ENCODE measurements around the gene TOM1L1.

The TOM1L1 gene

DNA sequence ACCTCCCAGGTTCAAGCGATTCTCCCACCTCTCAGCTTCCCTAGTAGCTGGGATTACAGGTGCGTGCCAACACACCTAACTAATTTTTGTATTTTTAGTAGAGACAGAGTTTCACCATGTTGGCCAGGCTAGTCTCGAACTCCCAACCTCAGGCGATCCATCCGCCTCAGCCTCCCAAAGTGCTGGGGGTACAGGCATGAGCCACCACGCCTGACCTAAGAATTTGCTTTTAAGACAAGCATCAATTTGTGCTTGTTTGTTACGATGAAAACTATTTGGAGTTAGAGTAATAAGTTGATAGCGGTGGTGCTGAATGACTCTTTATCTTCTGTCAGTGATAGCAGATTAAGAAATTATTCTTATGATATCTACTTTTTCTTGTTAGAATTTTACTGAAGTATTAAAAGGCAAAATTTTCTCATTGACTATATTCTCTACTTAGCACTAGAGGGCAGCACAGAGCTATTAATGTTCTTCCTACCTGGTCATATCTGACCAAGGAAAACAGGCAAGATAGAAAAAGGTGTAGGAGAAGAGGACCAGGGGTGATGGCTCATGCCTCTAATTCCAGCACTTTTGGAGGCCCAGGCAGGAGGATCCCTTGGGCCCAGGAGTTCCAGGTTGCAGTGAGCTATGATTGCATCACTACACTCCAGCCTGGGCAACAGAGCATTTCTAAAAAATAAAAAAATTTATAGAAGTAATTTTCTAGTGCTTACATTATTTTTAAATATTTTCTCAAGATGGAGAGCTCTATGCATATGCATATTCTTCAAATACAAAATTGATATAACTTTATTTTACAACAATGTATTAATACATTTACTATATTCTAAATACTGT lies 92.4 kb downstream of the TOM1L1 start:
- DNase-seq (ENCODE audit: low read depth, low spot score) = no peak

DNA sequence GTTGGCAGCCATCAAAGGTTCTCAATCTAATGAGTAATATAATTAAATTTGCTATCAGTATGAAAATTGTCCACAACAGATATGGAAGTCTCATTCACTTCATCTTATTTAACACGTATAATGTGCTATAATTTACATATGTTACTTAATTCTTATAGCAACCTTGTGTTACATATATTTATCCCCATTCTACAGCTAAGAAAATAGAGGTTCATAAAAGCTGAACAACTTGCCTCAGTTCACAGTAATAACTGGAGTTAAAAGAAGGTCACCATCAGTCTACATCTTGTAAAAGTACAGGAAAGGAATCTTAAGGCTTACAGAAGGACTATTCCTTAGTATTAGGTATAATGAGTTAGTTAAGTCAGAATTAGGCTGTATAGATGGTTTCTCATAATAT lies 95.8 kb downstream of the TOM1L1 start:
- DNase-seq (ENCODE audit: low read depth, low spot score) = no peak

DNA sequence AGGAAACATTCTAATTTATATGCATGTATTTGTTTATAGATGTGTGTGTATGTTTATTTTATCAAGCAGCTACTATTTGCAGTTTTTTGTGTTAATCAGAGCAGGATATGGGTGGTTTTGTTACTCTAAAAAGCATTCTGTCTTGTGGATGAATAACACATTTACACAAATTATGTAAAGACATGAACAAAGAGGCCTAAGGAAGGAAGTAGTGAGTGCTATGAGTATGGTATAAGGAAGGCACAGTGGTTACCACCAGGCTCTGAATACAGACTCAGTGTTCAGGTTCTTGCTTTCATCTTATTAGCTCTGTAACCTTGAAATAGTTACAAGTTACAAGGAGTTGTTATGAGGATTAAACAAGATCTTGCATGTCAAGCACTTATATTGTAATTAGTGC lies 101.8 kb downstream of the TOM1L1 start:
- DNase-seq (ENCODE audit: low read depth, low spot score) = no peak

DNA sequence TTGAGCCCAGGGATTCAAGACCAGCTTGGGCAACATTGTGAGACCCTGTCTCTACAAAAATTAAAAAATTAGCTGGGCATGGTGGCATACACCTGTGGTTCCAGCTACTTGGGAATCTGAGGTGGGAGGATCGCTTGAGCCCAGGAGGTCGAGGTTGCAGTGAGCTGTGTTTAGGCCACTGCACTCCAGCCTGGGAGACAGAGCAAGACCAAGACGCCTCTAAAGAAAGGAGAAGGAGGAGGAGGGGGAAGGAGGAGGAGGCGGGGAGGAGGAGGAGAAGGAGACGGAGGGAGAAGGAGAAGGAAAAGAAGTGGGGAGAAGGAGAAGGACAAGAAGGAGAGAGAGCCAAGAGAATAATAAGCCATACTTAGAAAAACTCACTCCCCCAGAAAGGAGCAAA lies 103.8 kb downstream of the TOM1L1 start:
- no peak for DNase-seq (ENCODE audit: low read depth, low spot score)

DNA sequence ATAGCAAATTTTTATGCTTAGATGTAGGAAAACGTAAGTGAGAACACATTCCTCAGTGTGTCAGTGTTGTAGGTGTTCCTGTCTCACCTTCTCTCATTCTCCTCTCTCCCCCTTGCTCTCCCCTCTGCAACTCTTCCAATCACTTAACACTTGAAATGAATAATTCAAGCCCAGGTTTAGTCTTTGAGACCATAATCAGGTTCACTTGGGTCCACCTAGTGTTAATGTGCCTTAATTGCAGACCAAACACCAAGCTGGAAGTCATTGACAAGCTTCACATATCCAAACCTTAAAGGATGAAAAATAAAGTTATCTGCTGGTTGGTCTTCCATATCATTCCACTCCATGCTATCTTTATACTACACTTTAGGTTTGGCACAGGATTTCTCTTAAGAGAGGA lies 104.9 kb downstream of the TOM1L1 start:
- no peak for DNase-seq (ENCODE audit: low read depth, low spot score)
